Stimulated activated CD4-positive, alpha-beta T cell treated with anti-CD3 and anti-CD28 coated beads, Interleukin-12 subunit alpha, Interleukin-12 subunit beta, amount 100 ng/mL, for 4 hours (primary cell): ENCODE results near the gene TPM3.

ENCODE experiments used
- DNase-seq: peaks from one replicate; pipeline ENCODE4 v3.0.0-alpha.2; 2020

TPM3 gene

GRCh38 chr1:154199563-154199879 lies 7.6 kb upstream of the TPM3 start:
- no peak for DNase-seq

GRCh38 chr1:154198756-154199562 lies 7.1 kb upstream of the TPM3 start:
- no peak for DNase-seq

DNA sequence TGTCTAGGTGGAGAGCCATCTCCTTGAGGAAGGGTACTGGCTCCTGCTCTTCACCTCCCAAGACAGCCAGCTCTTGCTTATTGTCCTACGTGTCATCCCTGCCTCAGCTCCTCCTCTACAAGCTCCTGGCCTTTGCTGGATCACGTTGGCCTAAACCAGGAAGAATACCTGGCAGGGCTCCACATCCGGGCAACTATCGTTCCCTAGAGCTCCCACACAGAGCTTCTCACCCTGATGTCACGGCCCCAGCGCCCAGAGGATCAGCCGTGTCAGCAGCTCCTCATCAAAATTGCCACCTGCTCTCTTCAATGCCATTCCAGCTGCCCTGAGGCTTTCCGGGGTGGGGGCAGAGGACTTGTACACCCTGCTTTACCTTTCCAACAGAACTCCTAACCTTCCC lies 1.9 kb upstream of the TPM3 start:
- DNase-seq, result no peak

DNA sequence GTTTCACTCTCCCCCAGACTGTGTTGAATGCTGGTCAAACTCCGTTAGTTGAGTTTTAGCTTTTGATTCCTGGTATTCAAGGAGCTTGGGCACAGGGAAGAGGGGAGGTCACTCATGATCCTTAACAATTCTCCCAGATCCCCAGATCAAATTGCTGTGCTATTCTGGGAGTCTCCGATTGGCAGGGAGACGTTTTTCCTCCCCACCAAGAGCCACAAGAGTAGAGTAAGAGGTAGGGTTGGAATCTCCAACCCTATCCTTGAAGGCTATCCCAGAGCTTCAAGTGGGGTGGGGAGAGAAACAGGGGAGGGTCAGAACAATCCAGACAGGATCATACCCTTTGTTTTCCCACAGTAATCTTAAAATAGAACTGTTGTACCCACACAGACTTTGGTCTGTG lies 576 bp upstream of the TPM3 start:
- no peak for DNase-seq

GRCh38 chr1:154190550-154190949 lies 1.4 kb downstream of the TPM3 start:
- no peak for DNase-seq

DNA sequence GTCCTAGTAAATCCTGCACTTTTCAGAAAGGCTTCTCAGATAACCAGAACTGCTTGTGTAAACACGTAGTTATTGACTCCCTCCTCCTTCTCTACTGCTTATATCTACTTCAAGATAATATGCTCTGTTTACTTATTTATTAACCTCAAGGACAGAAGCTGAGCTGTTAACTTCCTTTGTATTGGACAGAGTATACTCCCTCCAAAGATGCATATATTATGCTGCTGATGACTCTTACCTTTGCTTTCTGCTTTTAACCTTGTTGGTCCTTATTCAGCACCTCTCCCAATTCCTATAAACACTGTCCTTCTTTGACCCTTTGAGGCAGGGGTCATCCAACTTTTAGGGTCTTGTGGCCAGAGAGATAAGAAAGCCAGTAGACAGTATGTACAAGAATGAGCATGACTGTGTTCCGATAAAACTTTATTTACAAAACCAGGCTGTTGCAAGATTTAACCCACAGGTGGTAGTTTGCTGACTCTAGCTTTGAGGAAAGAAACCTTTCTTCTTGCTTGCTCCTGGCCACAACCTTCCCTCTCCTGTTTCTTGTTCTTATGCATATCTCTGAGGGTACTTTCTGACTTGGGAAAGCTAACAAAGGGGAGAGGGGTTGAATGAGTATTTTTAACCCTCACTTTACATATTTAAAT lies 4.9 kb downstream of the TPM3 start:
- no peak for DNase-seq

GRCh38 chr1:154186177-154186576 lies 5.7 kb downstream of the TPM3 start:
- peak; percentile 60 for DNase-seq

- DNase-seq, result peak; percentile 91
These were observed 8.6 kb downstream of the TPM3 start for GRCh38 chr1:154183046-154183915.

GRCh38 chr1:154182344-154183045 lies 9.4 kb downstream of the TPM3 start:
- peak; percentile 65 for DNase-seq

DNA sequence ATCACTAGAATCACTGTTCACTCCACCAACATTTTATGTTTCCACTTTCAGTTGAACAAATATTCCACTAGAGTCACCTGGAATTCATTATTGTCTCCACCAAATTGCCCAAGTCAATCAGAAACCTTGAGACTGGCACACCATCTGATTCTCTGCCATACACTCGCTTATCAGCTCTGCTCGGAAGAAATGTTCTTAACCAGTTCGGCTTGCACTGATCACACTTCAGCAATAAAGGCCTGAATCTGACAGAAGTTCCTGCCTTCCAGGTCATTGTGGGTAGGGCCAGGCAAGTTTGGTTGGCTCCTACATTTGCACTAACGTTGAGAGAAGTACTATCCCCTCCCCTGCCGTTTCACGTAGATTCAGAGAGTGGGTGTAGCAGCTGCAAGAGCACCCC lies 10.0 kb downstream of the TPM3 start:
- DNase-seq, result no peak

- no peak for DNase-seq
These were observed 11.8 kb downstream of the TPM3 start for GRCh38 chr1:154179946-154180687.

- DNase-seq, result no peak
These were observed 12.7 kb downstream of the TPM3 start for GRCh38 chr1:154178911-154179811.

- no peak for DNase-seq
These were observed 13.9 kb downstream of the TPM3 start for GRCh38 chr1:154178013-154178412.

GRCh38 chr1:154176337-154176736 lies 15.6 kb downstream of the TPM3 start:
- DNase-seq, result no peak

DNA sequence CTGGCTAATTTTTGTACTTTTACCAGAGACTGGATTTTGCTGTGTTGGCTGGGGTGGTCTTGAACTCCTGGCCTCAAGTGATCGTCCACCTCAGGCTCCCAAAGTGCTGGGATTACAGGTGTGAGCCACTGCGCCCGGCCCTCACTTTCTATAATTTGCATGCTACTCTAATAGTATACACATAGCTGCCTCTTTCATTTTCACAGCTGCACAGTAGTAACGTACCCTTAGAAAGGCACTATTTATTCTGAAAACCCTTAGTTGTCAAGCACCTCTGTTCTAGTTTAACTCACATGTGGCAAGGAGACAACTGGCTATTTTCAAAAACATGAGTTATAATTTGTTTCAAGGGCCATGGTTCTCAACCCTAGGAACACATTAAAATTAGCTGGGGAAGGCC lies 17.2 kb downstream of the TPM3 start:
- no peak for DNase-seq

GRCh38 chr1:154171880-154172279 lies 20.0 kb downstream of the TPM3 start:
- no peak for DNase-seq

DNA sequence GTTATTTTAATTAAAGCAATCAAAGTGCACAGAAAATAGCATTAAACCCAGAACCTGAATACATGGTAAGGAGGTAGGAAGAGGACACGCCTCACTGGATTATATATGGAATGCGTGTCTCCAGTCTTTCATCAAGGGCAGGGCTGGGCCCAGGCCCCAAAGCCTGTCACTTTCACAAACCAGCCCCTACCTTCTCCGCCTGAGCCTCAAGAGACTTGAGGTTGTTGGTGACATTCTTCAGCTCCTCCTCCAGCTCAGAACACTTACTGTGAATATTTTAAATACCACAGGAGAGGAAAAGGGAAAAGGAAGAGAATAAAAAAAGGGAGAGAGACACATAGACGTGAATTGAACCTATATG lies 20.7 kb downstream of the TPM3 start:
- DNase-seq, result no peak

- peak; percentile 28 for DNase-seq
These were observed 21.2 kb downstream of the TPM3 start for GRCh38 chr1:154170547-154171222.

DNA sequence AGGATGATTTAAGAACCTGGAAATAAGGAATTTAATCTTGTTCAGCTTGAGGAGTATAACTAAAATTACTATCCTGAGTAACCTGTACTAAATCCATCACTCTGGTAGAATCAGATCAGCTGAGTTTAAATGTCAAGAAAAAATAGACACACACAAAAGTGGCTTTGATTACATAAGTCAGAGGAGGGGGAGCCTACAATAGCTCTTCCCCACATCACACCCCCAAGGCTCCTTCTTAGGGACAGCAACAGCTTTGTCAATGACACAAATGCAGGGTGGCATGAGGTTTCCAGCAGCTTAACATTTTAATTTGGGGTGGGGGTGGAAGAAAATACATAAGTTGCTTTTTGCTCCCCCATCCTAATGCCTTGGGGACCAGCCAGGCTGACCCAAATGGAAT lies 24.4 kb downstream of the TPM3 start:
- no peak for DNase-seq

GRCh38 chr1:154166207-154166606 lies 25.7 kb downstream of the TPM3 start:
- DNase-seq, result no peak

GRCh38 chr1:154159554-154159953 lies 32.3 kb downstream of the TPM3 start:
- DNase-seq, result no peak
